GM18951 (cell line): Measurements from ENCODE around the gene MGAT5.
"Not testable (repeated sequence)": the region's sequence is repeated elsewhere in the genome, so short reads cannot be mapped to it uniquely, and the experiment has no call there.

Experiments used
- POLR2A ChIP-seq: IDR thresholded peaks from 4 replicates; pipeline ENCODE4 v1.6.1; 2011; ENCODE audit warnings: mild to moderate bottlenecking; ENCODE audit not compliant: insufficient read length, insufficient read depth; ENCODE audit errors: extremely low read depth
- in situ Hi-C: fragments of 300-500 bp; cut with MboI; formaldehyde crosslinking; loops from one replicate; pipeline ENCODE4 v1.12.0; 2022; ENCODE audit warnings: low sequenced_read_pairs, mixed read lengths, inconsistent platforms; ENCODE audit not compliant: unreplicated experiment

The MGAT5 gene

GRCh38 chr2:134468776-134469175 lies 214.9 kb downstream of the MGAT5 start:
- no peak for TF ChIP-seq POLR2A
- in situ Hi-C loops = no loop called here

- TF ChIP-seq POLR2A = no peak
- in situ Hi-C loops = no loop called here
Observed at GRCh38 chr2:134469516-134470115, 215.7 kb downstream of the MGAT5 start.

- no peak for TF ChIP-seq POLR2A
- in situ Hi-C loops = no loop called here
Observed at GRCh38 chr2:134470561-134471168, 216.8 kb downstream of the MGAT5 start.

- in situ Hi-C loops = not testable (repeated sequence)
Observed at GRCh38 chr2:134476982-134477381, 223.1 kb downstream of the MGAT5 start.

GRCh38 chr2:134479696-134480330 lies 225.9 kb downstream of the MGAT5 start:
- no peak for TF ChIP-seq POLR2A
- in situ Hi-C loops = no loop called here

GRCh38 chr2:134482131-134482723 lies 228.4 kb downstream of the MGAT5 start:
- in situ Hi-C loops = no loop called here
- no peak for TF ChIP-seq POLR2A

GRCh38 chr2:134482766-134483340 lies 229.0 kb downstream of the MGAT5 start:
- TF ChIP-seq POLR2A = no peak
- in situ Hi-C loops = no loop called here

GRCh38 chr2:134489732-134490384 lies 236.0 kb downstream of the MGAT5 start:
- TF ChIP-seq POLR2A = no peak
- in situ Hi-C loops = no loop called here

GRCh38 chr2:134490559-134490958 lies 236.7 kb downstream of the MGAT5 start:
- in situ Hi-C loops = no loop called here

GRCh38 chr2:134491022-134491421 lies 237.2 kb downstream of the MGAT5 start:
- in situ Hi-C loops = no loop called here
- no peak for TF ChIP-seq POLR2A

More at GRCh38 chr2:134490559-134490958, 236.7 kb downstream of the MGAT5 start:
- no peak for TF ChIP-seq POLR2A

GRCh38 chr2:134491771-134492441 lies 238.0 kb downstream of the MGAT5 start:
- in situ Hi-C loops = no loop called here
- no peak for TF ChIP-seq POLR2A

- in situ Hi-C loops = no loop called here
- no peak for TF ChIP-seq POLR2A
Observed at GRCh38 chr2:134493797-134494196, 239.9 kb downstream of the MGAT5 start.
